ENCODE data around the gene KCNMA1. TPM values are rescaled to one million over a fixed set of nuclear protein-coding genes. Genes with fewer than 3 reads are reported as not detected.

KCNMA1 gene
- total and polyA plus RNA-seq, 9 of the 15 experiments (the other 6 are each of a cell fraction or from before 2014, with no cell fraction given) = 0.01 to 0.95 (median 0.15) TPM; not detected in 4

DNA sequence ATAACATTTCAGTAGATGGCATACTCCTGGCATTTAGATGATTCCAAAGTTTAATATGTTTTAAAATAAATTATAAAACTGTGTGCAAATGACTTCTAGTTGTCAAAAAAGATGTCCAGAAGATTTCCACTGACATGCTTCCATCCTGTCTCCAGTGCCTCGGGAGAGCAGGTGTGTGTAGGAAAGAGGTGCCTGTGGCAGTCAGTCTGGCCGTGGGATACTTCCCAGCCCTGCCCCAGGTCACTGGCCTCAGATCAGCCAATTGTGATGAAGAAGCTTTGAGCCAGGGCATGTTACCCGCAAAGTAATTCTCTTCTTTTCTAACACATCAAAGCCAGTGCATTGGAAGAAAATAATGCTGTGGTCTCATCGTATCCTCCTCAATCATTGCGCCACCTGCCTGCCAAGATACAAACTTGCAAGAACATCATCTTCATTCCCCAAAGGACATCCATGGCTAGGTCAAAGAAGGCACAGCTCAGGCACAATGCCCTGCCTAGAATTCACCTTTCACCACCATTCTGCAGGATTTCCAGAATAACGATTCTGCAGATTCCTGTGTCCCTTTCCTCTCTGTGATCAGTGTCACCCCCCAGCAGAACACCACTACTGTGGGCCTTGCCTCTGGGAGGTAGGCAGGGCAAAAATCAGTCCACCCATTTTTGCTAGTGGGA lies 6.3 kb upstream of the KCNMA1 start (continued):
- TF ChIP-seq E2F8 (IDR thresholded peaks at IDR 0.05; ENCODE audit: low read depth, partially characterized antibody) (no peak), ESRRA (IDR thresholded peaks at IDR 0.05; ENCODE audit: borderline replicate concordance, low read depth) (peak; percentile 47), RAD21 (CRISPR knock-in tag; conservative IDR thresholded peaks at IDR 0.05 in 1 of 2, IDR thresholded peaks at IDR 0.05 in 1 of 2) (peak; percentile 40 to 77; a peak in 3 of 4 replicates), RBM14 (IDR thresholded peaks at IDR 0.05; ENCODE audit: borderline replicate concordance, insufficient read depth, low read depth, low read length) (no peak), MCM7 (IDR thresholded peaks at IDR 0.05) (no peak), XRCC5 (IDR thresholded peaks at IDR 0.05; ENCODE audit: low read depth, low read length) (0 out of 2 replicates have a peak, but pooled peaks have one; percentile 21), SMC3 (conservative IDR thresholded peaks at IDR 0.05; ENCODE audit: insufficient read depth, low read depth, low read length) (peak; percentile 71), TEAD4 (IDR thresholded peaks at IDR 0.05; ENCODE audit: low read length) (no peak), TEAD4 (CRISPR knock-in tag; IDR thresholded peaks at IDR 0.05; ENCODE audit: borderline replicate concordance) (no peak), SOX6 (IDR thresholded peaks at IDR 0.05) (no peak; the same call in 1 of the 2 replicates)
- TF ChIP-seq, protein P1, sequence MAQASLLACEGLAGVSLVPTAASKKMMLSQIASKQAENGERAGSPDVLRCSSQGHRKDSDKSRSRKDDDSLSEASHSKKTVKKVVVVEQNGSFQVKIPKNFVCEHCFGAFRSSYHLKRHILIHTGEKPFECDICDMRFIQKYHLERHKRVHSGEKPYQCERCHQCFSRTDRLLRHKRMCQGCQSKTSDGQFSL (CRISPR knock-in tag; IDR thresholded peaks at IDR 0.05) = no peak
- TF ChIP-seq, protein P1 (tag; IDR thresholded peaks at IDR 0.05) = no peak
